HCT116 (cell line): Measurements from ENCODE around the gene HECTD2. TPM values are rescaled to one million over a fixed set of nuclear protein-coding genes. Genes with fewer than 3 reads are reported as not detected.

ENCODE experiments used
- ATAC-seq: fragments of 200-7000 bp; cut with Tn5 transposase; 2 replicates; pipeline ENCODE4 v1.9.1; 2020; ENCODE audit warnings: mild to moderate bottlenecking, moderate library complexity
- BruUV-seq: library from RNA; stranded (reverse); fragments of 400-500 nt; replicated peaks from 2 replicates; lab custom pipeline; 2021; lab: Mats Ljungman, UMichigan
- CTCF ChIA-PET: fragments of 300-600 bp; sonication (Branson Sonifier 250); formaldehyde crosslinking; loops from one replicate; lab custom pipeline; 2021; ENCODE audit warnings: antibody characterized with exemption; lab: Charles Lee
- POLR2A ChIA-PET: fragments of 300-600, 350-600 bp; sonication (Branson Sonifier 250); formaldehyde crosslinking; loops from one replicate; lab custom pipeline; 2021; ENCODE audit warnings: antibody characterized with exemption; lab: Charles Lee
- RAD21 ChIA-PET, 2 experiments: fragments of 300-600 bp; sonication (Branson Sonifier 250); formaldehyde crosslinking; loops; one replicate each; lab custom pipeline; 2023; ENCODE audit warnings: low total read pairs in 2 of 2; ENCODE audit not compliant: uncharacterized antibody in 2 of 2, unreplicated experiment in 2 of 2, low non-redundant PET in 1 of 2; lab: Charles Lee
- DNase-seq: peaks from one replicate; pipeline ENCODE4 v3.0.0-alpha.2; 2010; ENCODE audit warnings: low read depth, low spot score
- H2AFZ ChIP-seq: fragments of 200-600 bp; shearing (Covaris generic), sonication (generic); 2 replicates; pipeline ENCODE4 v1.6.1; 2017; ENCODE audit warnings: low read depth, mixed run types, mixed read lengths, antibody characterized with exemption, low read length; ENCODE audit not compliant: poor library complexity, severe bottlenecking
- H3K27ac ChIP-seq: 2 replicates; pipeline ENCODE4 v1.5.1; 2012; ENCODE audit warnings: low read depth, low read length
- H3K27me3 ChIP-seq: fragments of 200-600 bp; sonication (generic); 2 replicates; pipeline ENCODE4 v1.6.1; 2016; ENCODE audit warnings: mixed run types, low read length, mixed read lengths; ENCODE audit not compliant: insufficient read depth
- H3K36me3 ChIP-seq, 2 experiments: fragments of 200-500 bp in 1 of 2; fragments of 200-600 bp in 1 of 2; sonication (Bioruptor generic) in 1 of 2; sonication (generic) in 1 of 2; 2 replicates each; pipeline versions ENCODE4 v1.5.1 to v1.6.1; 2014 to 2016; ENCODE audit warnings: low read length in 2 of 2, inconsistent platforms in 1 of 2, mixed read lengths in 1 of 2, mixed run types in 1 of 2; ENCODE audit not compliant: insufficient read depth in 2 of 2, control insufficient read depth in 1 of 2
- H3K4me1 ChIP-seq, 2 experiments: fragments of 200-600 bp in 1 of 2; sonication (generic) in 1 of 2; 2 replicates each; pipeline versions ENCODE4 v1.5.1 to v1.6.1; 2012 to 2017; ENCODE audit warnings: low read length in 2 of 2, inconsistent platforms in 1 of 2, mild to moderate bottlenecking in 1 of 2, mixed read lengths in 1 of 2, mixed run types in 1 of 2, moderate library complexity in 1 of 2; ENCODE audit not compliant: insufficient read depth in 2 of 2, control insufficient read depth in 1 of 2
- H3K4me2 ChIP-seq: fragments of 200-600 bp; sonication (generic); 2 replicates; pipeline ENCODE4 v1.6.1; 2017; ENCODE audit warnings: mixed run types, low read length, mixed read lengths
- H3K4me3 ChIP-seq, 2 experiments: fragments of 200-600 bp in 1 of 2; sonication (generic) in 1 of 2; replicated peaks in 1 of 2; 2 replicates each; pipeline ENCODE4 v1.5.1; 2011 to 2016; ENCODE audit warnings: low read length in 2 of 2, control low read depth in 1 of 2, low read depth in 1 of 2, mild to moderate bottlenecking in 1 of 2, mixed read lengths in 1 of 2, mixed run types in 1 of 2
- H3K79me2 ChIP-seq: fragments of 200-600 bp; sonication (generic); 2 replicates; pipeline ENCODE4 v1.6.1; 2017; ENCODE audit warnings: mild to moderate bottlenecking, mixed run types, low read length, moderate library complexity, mixed read lengths; ENCODE audit not compliant: insufficient read depth
- H3K9ac ChIP-seq: fragments of 200-600 bp; sonication (generic); 2 replicates; pipeline ENCODE4 v1.6.1; 2016; ENCODE audit warnings: low read length, mixed read lengths
- H3K9me2 ChIP-seq: fragments of 200-600 bp; sonication (generic), shearing (Covaris generic); 2 replicates; pipeline ENCODE4 v1.6.1; 2017; ENCODE audit warnings: mixed run types, mild to moderate bottlenecking, moderate library complexity; ENCODE audit not compliant: insufficient read depth
- H3K9me3 ChIP-seq, 2 experiments: fragments of 200-500 bp in 1 of 2; fragments of 200-600 bp in 1 of 2; sonication (Bioruptor generic) in 1 of 2; sonication (generic) in 1 of 2; 2 replicates each; pipeline ENCODE4 v1.6.1; 2014 to 2017; ENCODE audit warnings: low read length in 2 of 2, mixed read lengths in 2 of 2, inconsistent platforms in 1 of 2, low read depth in 1 of 2, mild to moderate bottlenecking in 1 of 2, mixed run types in 1 of 2, moderate library complexity in 1 of 2; ENCODE audit not compliant: control insufficient read depth in 1 of 2, insufficient read depth in 1 of 2
- H4K20me1 ChIP-seq: fragments of 200-600 bp; sonication (generic), shearing (Covaris generic); 2 replicates; pipeline ENCODE4 v1.6.1; 2017; ENCODE audit warnings: mixed run types, mild to moderate bottlenecking, moderate library complexity; ENCODE audit not compliant: insufficient read depth
- ATF3 ChIP-seq: IDR thresholded peaks from 2 replicates; pipeline ENCODE4 v1.6.1; 2012
- CEBPB ChIP-seq: IDR thresholded peaks from 2 replicates; pipeline ENCODE4 v1.6.1; 2012; ENCODE audit warnings: low read depth
- CTCF ChIP-seq, 3 experiments: fragments of 200-600 bp in 1 of 3; sonication (generic) in 1 of 3; IDR thresholded peaks in 2 of 3; conservative IDR thresholded peaks in 1 of 3; 2 replicates each; pipeline ENCODE4 v1.5.1; 2012 to 2017; ENCODE audit warnings: low read depth in 2 of 3, low read length in 2 of 3, antibody characterized with exemption in 1 of 3, borderline replicate concordance in 1 of 3, control low read depth in 1 of 3, mild to moderate bottlenecking in 1 of 3, mixed read lengths in 1 of 3, mixed run types in 1 of 3, moderate library complexity in 1 of 3; ENCODE audit not compliant: insufficient read depth in 1 of 3
- ELF1 ChIP-seq: IDR thresholded peaks from 2 replicates; pipeline ENCODE4 v1.6.1; 2012; ENCODE audit warnings: low read depth, borderline replicate concordance
- JUND ChIP-seq: IDR thresholded peaks from 2 replicates; pipeline ENCODE4 v1.6.1; 2012
- POLR2AphosphoS5 ChIP-seq: IDR thresholded peaks from 2 replicates; pipeline ENCODE4 v1.6.1; 2011; ENCODE audit warnings: mild to moderate bottlenecking, low read depth, low read length, moderate library complexity
- SIN3A ChIP-seq: IDR thresholded peaks from 2 replicates; pipeline ENCODE4 v1.6.1; 2012; ENCODE audit warnings: low read depth
- SRF ChIP-seq: IDR thresholded peaks from 2 replicates; pipeline ENCODE4 v1.6.1; 2012; ENCODE audit warnings: low read depth
- TCF7L2 ChIP-seq: IDR thresholded peaks from 2 replicates; pipeline ENCODE4 v1.7.0; 2011; ENCODE audit warnings: borderline replicate concordance, inconsistent platforms; ENCODE audit not compliant: insufficient read depth, insufficient read length; ENCODE audit errors: extremely low read depth
- ZBTB33 ChIP-seq: IDR thresholded peaks from 2 replicates; pipeline ENCODE4 v1.6.1; 2011; ENCODE audit warnings: mild to moderate bottlenecking, low read length, moderate library complexity; ENCODE audit not compliant: insufficient replicate concordance; ENCODE audit errors: extremely low read depth
- intact Hi-C: fragments of 100-400 bp; cut with micrococcal nuclease; formaldehyde crosslinking; loops from 2 replicates; pipeline ENCODE4 v1.10.0; 2022
- total RNA-seq: library from RNA; stranded (reverse); gene quantifications from one replicate; pipeline ENCODE4 v1.2.1, GENCODE V29; 2021; ENCODE audit not compliant: unreplicated experiment

The HECTD2 gene
- total RNA-seq, 1 experiment from 2014 or later: 3.0 TPM

- Histone ChIP-seq H3K27ac (no peak overlapping the region), H3K27me3 (no peaks in the 10 kb centered on the region), H3K9me2 (no peaks in the 10 kb centered on the region), H4K20me1 (no peaks in the 10 kb centered on the region), H3K4me1 (no peaks in the 10 kb centered on the region), H3K9ac (no peak overlapping the region), H3K4me3 (no peak overlapping the region), H3K9me3 (no peaks in the 10 kb centered on the region), H3K79me2 (no peaks in the 10 kb centered on the region), H2AFZ (no peak overlapping the region), H3K36me3 (no peaks in the 10 kb centered on the region), H3K4me2 (no peak overlapping the region)
- ATAC-seq (no peak), DNase-seq (no peak)
- ChIA-PET POLR2A (no interaction called here), CTCF (no interaction called here), RAD21 (no interaction called here)
- intact Hi-C loops: no loop called here
- TF ChIP-seq SRF (no peak), CTCF (IDR thresholded peaks at IDR 0.05 in 2 of 3, conservative IDR thresholded peaks at IDR 0.05 in 1 of 3; ENCODE audit: borderline replicate concordance in 1 of 3, insufficient read depth in 1 of 3, low read depth in 2 of 3, low read length in 2 of 3) (no peak), ZBTB33 (no peak), ATF3 (no peak), POLR2AphosphoS5 (no peak), TCF7L2 (no peak), CEBPB (no peak), JUND (no peak), SIN3A (no peak), ELF1 (no peak)
- BruUV-seq: no TSS peak
Measured at GRCh38 chr10:91512458-91512857, 102.3 kb downstream of the HECTD2 start.
